ENCODE results near the gene KCNJ18.
"Not testable (repeated sequence)": the region's sequence is repeated elsewhere in the genome, so short reads cannot be mapped to it uniquely, and the experiment has no call there.

Gene KCNJ18

DNA sequence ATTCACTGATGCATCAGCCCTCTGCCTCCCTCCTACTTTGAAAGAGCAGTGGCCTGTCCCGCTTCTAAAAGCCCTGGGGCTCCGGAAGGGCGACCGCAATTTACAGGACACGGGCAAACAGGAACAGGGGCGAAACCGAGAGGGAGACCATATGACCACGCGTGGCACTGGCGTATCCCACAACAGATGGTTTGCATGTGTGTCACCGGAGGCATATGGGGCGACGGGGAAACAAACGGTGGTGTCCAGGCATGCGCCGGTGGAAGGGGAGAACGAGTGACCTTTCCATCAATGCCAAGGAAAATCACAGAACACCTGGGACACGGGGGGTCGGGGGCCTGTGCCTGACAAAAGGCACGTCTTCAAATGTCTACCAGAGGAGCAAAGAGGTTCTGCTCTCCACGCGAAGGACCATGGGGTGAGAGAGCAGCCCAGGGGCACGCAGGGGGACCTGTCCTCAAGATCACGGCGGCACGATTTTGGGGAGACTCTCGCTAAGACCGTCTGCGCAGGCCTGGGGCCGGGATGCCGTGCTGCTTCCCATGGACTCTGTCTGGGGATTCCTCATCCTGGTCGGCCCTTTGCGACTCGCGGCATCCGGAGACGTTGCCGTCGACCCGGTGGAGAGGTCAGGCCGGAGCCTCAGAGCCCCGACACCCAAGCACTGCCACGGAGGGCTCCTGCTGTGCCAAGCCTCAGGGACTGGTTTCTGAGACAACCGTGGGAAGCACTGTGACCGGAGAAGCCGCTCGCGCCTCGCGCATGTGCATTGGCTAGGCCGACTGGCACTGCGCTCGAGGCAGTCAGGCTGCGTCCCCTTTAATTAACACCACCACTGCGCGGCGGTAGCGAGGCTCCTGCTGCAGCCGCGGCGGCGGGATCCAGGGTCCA lies 12.8 kb upstream of the KCNJ18 start:
- H3K9me3 ChIP-seq (ENCODE audit: low read length) = no peaks in the 10 kb centered on the region
- no peak overlapping the region for H3K4me2 ChIP-seq (ENCODE audit: low read length)
- no peak overlapping the region for H3K27ac ChIP-seq (ENCODE audit: low read depth, low read length, poor library complexity, severe bottlenecking)
- TF ChIP-seq, protein P1, sequence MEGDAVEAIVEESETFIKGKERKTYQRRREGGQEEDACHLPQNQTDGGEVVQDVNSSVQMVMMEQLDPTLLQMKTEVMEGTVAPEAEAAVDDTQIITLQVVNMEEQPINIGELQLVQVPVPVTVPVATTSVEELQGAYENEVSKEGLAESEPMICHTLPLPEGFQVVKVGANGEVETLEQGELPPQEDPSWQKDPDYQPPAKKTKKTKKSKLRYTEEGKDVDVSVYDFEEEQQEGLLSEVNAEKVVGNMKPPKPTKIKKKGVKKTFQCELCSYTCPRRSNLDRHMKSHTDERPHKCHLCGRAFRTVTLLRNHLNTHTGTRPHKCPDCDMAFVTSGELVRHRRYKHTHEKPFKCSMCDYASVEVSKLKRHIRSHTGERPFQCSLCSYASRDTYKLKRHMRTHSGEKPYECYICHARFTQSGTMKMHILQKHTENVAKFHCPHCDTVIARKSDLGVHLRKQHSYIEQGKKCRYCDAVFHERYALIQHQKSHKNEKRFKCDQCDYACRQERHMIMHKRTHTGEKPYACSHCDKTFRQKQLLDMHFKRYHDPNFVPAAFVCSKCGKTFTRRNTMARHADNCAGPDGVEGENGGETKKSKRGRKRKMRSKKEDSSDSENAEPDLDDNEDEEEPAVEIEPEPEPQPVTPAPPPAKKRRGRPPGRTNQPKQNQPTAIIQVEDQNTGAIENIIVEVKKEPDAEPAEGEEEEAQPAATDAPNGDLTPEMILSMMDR (IDR thresholded peaks at IDR 0.05; ENCODE audit: low read length) = no peak
- no peak for TF ChIP-seq EZH2 (IDR thresholded peaks at IDR 0.05; ENCODE audit: borderline replicate concordance, low read length)
- no peak overlapping the region for H3K9ac ChIP-seq (ENCODE audit: low read length)
- no peaks in the 10 kb centered on the region for H3F3A ChIP-seq (ENCODE audit: insufficient read depth, low read length)
- no peak overlapping the region for H3K4me3 ChIP-seq (ENCODE audit: low read depth, low read length, poor library complexity, severe bottlenecking)
- H3K36me3 ChIP-seq (ENCODE audit: insufficient read depth, low read length) = no peaks in the 10 kb centered on the region
- no peaks in the 10 kb centered on the region for H3K79me2 ChIP-seq (ENCODE audit: insufficient read depth, low read length)
- no peaks in the 10 kb centered on the region for H4K20me1 ChIP-seq (ENCODE audit: insufficient read depth, low read length)
- H3K4me1 ChIP-seq (ENCODE audit: insufficient read depth, low read length, severe bottlenecking) = no peaks in the 10 kb centered on the region
- H3K27me3 ChIP-seq (ENCODE audit: insufficient read depth, low read length) = no peaks in the 10 kb centered on the region
- no peak overlapping the region for H2AFZ ChIP-seq (ENCODE audit: low read length)
- H3K9me2 ChIP-seq (ENCODE audit: low read depth, low read length) = no peaks in the 10 kb centered on the region

DNA sequence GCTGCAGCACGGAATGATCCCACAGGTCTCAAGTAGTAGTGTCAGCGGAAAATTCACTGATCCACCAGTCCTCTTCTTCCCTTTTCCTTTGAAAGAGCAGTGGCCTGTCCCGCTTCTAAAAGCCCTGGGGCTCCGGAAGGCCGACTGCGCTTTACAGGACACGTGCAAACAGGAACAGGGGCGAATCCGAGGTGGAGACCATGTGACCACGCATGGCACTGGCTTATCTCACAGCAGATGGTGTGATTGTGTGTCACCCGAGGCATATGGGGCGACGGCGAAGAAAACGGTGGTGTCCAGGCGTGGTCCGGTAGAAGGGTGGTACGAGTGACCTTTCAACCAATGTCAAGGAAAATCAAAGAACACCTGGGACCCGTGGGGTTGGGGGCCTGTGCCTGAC lies 12.0 kb upstream of the KCNJ18 start:
- H3K79me2 ChIP-seq (ENCODE audit: insufficient read depth, low read length) = no peaks in the 10 kb centered on the region
- no peaks in the 10 kb centered on the region for H3K4me1 ChIP-seq (ENCODE audit: insufficient read depth, low read length, severe bottlenecking)
- no peaks in the 10 kb centered on the region for H3K9me3 ChIP-seq (ENCODE audit: low read length)
- no peaks in the 10 kb centered on the region for H3K36me3 ChIP-seq (ENCODE audit: insufficient read depth, low read length)
- no peak overlapping the region for H3K4me2 ChIP-seq (ENCODE audit: low read length)
- no peak overlapping the region for H3K27ac ChIP-seq (ENCODE audit: low read depth, low read length, poor library complexity, severe bottlenecking)
- H3K27me3 ChIP-seq (ENCODE audit: insufficient read depth, low read length) = no peaks in the 10 kb centered on the region
- H3K9ac ChIP-seq (ENCODE audit: low read length) = no peak overlapping the region
- no peaks in the 10 kb centered on the region for H3F3A ChIP-seq (ENCODE audit: insufficient read depth, low read length)
- H4K20me1 ChIP-seq (ENCODE audit: insufficient read depth, low read length) = no peaks in the 10 kb centered on the region
- H3K4me3 ChIP-seq (ENCODE audit: low read depth, low read length, poor library complexity, severe bottlenecking) = no peak overlapping the region
- no peak for TF ChIP-seq EZH2 (IDR thresholded peaks at IDR 0.05; ENCODE audit: borderline replicate concordance, low read length)
- TF ChIP-seq, protein P1 (IDR thresholded peaks at IDR 0.05; ENCODE audit: low read length) = no peak
- no peak overlapping the region for H2AFZ ChIP-seq (ENCODE audit: low read length)
- H3K9me2 ChIP-seq (ENCODE audit: low read depth, low read length) = no peaks in the 10 kb centered on the region

DNA sequence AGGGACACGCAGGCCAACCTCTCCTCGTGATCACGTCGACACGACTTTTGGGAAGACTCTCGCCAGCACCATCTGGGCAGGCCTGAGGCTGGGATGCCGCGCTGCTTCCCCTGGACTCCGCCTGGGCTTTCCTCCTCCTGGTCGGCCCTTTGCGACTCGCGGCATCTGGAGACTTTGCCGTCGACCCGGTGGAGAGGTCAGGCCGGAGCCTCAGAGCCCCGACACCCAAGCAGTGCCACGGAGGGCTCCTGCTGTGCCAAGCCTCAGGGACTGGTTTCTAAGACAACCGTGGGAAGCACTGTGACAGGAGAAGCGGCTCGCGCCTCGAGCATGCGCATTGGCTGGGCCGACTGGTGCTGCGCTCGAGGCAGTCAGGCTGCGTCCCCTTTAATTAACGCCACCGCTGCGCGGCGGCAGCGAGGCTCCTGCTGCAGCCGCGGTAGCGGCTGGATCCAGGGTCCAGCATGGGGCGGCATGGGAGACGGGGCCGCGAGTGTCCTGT lies 11.4 kb upstream of the KCNJ18 start:
- H3F3A ChIP-seq (ENCODE audit: insufficient read depth, low read length); H3K4me2 ChIP-seq (ENCODE audit: low read length); H3K9me3 ChIP-seq (ENCODE audit: low read length); H4K20me1 ChIP-seq (ENCODE audit: insufficient read depth, low read length); H3K36me3 ChIP-seq (ENCODE audit: insufficient read depth, low read length); H3K4me3 ChIP-seq (ENCODE audit: low read depth, low read length, poor library complexity, severe bottlenecking); H3K27me3 ChIP-seq (ENCODE audit: insufficient read depth, low read length); H3K9ac ChIP-seq (ENCODE audit: low read length); H2AFZ ChIP-seq (ENCODE audit: low read length); H3K79me2 ChIP-seq (ENCODE audit: insufficient read depth, low read length); H3K27ac ChIP-seq (ENCODE audit: low read depth, low read length, poor library complexity, severe bottlenecking); H3K4me1 ChIP-seq (ENCODE audit: insufficient read depth, low read length, severe bottlenecking); H3K9me2 ChIP-seq (ENCODE audit: low read depth, low read length): not testable (repeated sequence)

DNA sequence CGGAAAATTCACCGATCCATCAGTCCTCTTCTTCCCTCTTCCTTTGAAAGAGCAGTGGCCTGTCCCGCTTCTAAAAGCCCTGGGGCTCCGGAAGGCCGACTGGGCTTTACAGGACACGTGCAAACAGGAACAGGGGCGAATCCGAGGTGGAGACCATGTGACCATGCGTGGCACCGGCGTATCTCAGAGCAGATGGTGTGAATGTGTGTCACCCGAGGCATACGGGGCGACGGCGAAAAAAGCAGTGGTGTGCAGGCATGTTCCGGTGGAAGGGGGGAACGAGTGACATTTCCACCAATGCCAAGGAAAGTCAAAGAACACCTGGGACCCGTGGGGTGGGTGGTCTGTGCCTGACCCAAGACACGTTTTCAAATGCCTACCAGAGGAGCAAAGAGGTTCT lies 10.7 kb upstream of the KCNJ18 start:
- not testable (repeated sequence) for H3K36me3 ChIP-seq (ENCODE audit: insufficient read depth, low read length); H3K27ac ChIP-seq (ENCODE audit: low read depth, low read length, poor library complexity, severe bottlenecking); H3K27me3 ChIP-seq (ENCODE audit: insufficient read depth, low read length); H3K79me2 ChIP-seq (ENCODE audit: insufficient read depth, low read length); H3K9me2 ChIP-seq (ENCODE audit: low read depth, low read length); H3K4me3 ChIP-seq (ENCODE audit: low read depth, low read length, poor library complexity, severe bottlenecking); H3K9me3 ChIP-seq (ENCODE audit: low read length); H4K20me1 ChIP-seq (ENCODE audit: insufficient read depth, low read length); H3F3A ChIP-seq (ENCODE audit: insufficient read depth, low read length); H3K4me2 ChIP-seq (ENCODE audit: low read length); H2AFZ ChIP-seq (ENCODE audit: low read length); H3K4me1 ChIP-seq (ENCODE audit: insufficient read depth, low read length, severe bottlenecking); H3K9ac ChIP-seq (ENCODE audit: low read length)

DNA sequence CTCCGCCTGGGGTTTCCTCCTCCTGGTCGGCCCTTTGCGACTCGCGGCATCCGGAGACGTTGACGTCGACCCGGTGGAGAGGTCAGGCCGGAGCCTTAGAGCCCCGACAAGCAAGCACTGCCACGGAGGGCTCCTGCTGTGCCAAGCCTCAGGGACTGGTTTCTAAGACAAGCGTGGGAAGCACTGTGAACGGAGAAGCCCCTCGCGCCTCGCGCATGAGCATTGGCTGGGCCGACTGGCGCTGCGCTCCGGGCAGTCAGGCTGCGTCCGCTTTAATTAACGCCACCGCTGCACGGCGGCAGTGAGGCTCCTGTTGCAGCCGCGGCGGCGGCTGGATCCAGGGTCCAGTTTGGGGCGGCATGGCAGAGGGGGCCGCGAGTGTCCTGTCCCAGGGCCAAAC lies 10.2 kb upstream of the KCNJ18 start:
- H3K27ac ChIP-seq (ENCODE audit: low read depth, low read length, poor library complexity, severe bottlenecking); H3K36me3 ChIP-seq (ENCODE audit: insufficient read depth, low read length); H3K9me2 ChIP-seq (ENCODE audit: low read depth, low read length); H2AFZ ChIP-seq (ENCODE audit: low read length); H3K9me3 ChIP-seq (ENCODE audit: low read length); H3F3A ChIP-seq (ENCODE audit: insufficient read depth, low read length); H3K4me1 ChIP-seq (ENCODE audit: insufficient read depth, low read length, severe bottlenecking); H3K79me2 ChIP-seq (ENCODE audit: insufficient read depth, low read length); H3K4me3 ChIP-seq (ENCODE audit: low read depth, low read length, poor library complexity, severe bottlenecking); H3K9ac ChIP-seq (ENCODE audit: low read length); H3K27me3 ChIP-seq (ENCODE audit: insufficient read depth, low read length); H3K4me2 ChIP-seq (ENCODE audit: low read length); H4K20me1 ChIP-seq (ENCODE audit: insufficient read depth, low read length): not testable (repeated sequence)

DNA sequence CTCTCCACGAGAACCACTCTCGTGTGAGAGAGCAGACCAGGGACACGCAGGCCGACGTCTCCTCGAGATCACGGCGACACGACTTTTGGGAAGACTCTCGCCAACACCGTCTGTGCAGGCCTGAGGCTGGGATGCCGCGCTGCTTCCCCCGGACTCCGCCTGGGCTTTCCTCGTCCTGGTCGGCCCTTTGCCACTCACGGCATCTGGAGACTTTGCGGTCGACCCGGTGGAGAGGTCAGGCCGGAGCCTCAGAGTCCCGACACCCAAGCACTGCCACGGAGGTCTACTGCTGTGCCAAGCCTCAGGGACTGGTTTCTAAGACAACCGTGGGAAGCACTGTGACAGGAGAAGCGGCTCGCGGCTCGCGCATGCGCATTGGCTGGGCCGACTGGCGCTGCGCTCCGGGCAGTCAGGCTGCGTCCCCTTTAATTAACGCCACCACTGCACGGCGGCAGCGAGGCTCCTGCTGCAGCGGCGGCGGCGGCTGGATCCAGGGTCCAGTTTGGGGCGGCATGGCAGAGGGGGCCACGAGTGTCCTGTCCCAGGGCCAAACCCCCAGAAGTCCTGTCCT lies 9.1 kb upstream of the KCNJ18 start:
- not testable (repeated sequence) for H3F3A ChIP-seq (ENCODE audit: insufficient read depth, low read length); H4K20me1 ChIP-seq (ENCODE audit: insufficient read depth, low read length); H3K36me3 ChIP-seq (ENCODE audit: insufficient read depth, low read length); H3K79me2 ChIP-seq (ENCODE audit: insufficient read depth, low read length); H3K4me2 ChIP-seq (ENCODE audit: low read length); H3K4me3 ChIP-seq (ENCODE audit: low read depth, low read length, poor library complexity, severe bottlenecking); H3K9me2 ChIP-seq (ENCODE audit: low read depth, low read length); H3K9ac ChIP-seq (ENCODE audit: low read length); H3K27me3 ChIP-seq (ENCODE audit: insufficient read depth, low read length); H3K4me1 ChIP-seq (ENCODE audit: insufficient read depth, low read length, severe bottlenecking); H2AFZ ChIP-seq (ENCODE audit: low read length); H3K27ac ChIP-seq (ENCODE audit: low read depth, low read length, poor library complexity, severe bottlenecking); H3K9me3 ChIP-seq (ENCODE audit: low read length)

All from OCI-LY1 (cell line).